ENCODE results near the gene SMAD5.
A peak's percentile ranks its signal among the peaks of the same experiment; 100 is the strongest.

The SMAD5 gene

DNA sequence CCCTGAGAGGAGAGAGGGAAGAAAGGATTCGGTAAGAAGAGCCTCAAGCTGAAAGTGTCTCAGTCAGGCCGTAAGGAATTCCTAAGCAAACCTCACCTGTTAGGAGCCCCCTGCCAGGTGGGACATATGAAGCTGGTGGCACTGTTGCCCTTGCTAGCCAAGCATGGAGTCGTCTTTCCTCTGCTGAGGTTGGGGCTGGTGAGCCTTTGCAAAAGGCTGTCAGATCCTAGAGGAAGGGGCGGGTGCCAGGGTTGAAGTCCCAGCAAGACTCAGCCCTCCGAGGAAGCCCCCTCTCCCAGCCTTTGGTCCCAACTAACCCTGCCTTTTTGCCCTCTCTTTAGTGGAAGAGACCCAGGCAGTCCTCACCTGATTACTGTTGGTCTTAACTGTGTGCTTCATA, 65.8 kb downstream of the SMAD5 start:
- DNase-seq (ENCODE audit: low spot score) = no peak

DNA sequence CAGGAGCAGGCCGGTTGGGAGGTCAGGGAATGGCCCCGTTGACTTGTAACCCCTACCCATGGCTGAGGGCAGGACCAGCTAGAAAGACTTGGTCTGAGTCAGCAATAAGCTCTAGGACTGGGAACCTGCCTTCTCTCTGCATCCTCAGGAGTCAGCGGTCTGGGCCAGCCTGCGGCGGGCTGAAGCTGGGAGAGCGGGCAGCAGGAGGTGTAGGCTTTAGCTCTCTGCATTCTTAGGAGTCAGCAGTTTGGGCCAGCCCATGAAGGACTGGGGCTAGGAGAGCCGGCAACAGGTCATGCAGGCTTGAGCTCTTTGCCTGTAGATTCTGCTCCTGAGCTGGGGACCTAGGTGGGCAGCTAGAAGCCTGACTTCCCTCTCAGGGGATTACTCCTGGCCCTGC, 66.8 kb downstream of the SMAD5 start:
- DNase-seq (ENCODE audit: low spot score) = no peak

DNA sequence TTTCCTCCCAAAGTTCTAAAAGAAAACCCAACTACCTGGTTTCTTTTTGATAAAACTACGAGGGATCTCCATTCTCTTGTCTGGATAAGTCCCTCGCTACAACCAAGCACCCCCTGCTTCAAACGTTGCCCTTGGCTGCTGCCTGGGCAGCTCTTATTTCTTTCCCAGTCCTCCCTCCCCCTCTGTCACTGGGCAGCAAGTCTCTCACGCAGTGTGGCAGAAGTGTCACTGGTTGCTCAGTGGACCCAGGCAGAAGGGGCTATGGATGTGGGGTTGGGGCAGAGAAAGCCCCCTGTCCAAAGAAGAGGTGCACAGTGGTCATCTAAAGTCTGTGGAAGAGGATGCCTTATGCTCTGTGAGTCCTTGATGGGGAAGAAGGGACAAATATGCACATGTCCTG, 67.5 kb downstream of the SMAD5 start:
- DNase-seq (ENCODE audit: low spot score) = no peak

GRCh38 chr5:136200761-136201160, 68.1 kb downstream of the SMAD5 start:
- no peak for DNase-seq (ENCODE audit: low spot score)

DNA sequence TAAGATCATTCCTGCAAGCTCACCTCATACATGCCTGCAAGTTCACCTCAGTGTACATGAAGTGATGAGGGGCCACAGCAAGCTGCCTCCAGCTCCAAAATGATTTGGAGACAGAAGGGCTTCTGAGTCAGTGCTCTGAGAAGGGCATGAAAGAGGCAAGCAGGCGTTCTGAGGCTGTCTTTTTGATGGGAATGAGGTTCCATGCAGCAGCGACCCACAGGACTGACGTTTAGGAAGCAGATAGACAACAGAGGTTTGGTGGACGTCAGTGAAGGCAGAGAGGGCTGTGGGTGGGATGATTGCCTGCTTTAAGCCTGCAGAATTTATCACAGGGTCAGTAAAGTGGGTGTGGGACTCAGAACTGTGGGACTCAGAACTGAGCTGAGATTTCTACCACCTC, 69.2 kb downstream of the SMAD5 start:
- no peak for DNase-seq (ENCODE audit: low spot score)

- peak; percentile 80 for DNase-seq (ENCODE audit: low spot score)
Observed at GRCh38 chr5:136202469-136203205, 70.0 kb downstream of the SMAD5 start.

DNA sequence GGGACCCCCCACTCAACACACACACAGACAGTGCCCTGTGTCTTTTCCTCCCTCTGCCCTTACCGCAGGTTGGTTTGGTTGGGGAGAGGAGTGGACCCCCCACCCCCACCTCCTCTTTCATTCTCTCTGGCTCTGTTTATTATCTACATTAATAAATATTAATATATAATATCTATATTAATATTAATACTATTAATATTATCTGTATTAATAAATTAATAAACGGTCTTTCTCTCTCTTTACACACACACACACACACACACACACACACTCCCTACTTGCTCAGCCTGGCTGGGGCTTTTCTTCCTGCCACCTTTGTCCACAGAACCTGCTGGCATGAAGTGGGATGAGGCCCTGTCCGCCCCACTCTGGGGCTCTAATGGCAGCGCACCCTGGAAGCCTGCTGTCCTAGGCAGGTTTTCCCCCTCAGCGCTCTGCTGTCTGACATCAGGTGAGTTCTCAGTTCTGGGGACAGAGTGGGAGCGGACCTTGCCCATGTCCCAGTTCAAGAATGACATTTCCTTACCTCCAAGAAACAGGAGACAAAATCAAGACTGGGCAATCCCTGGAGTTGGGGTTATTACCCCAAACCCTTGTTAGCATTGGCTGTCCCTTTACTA, 70.8 kb downstream of the SMAD5 start:
- DNase-seq (ENCODE audit: low spot score) = no peak

DNA sequence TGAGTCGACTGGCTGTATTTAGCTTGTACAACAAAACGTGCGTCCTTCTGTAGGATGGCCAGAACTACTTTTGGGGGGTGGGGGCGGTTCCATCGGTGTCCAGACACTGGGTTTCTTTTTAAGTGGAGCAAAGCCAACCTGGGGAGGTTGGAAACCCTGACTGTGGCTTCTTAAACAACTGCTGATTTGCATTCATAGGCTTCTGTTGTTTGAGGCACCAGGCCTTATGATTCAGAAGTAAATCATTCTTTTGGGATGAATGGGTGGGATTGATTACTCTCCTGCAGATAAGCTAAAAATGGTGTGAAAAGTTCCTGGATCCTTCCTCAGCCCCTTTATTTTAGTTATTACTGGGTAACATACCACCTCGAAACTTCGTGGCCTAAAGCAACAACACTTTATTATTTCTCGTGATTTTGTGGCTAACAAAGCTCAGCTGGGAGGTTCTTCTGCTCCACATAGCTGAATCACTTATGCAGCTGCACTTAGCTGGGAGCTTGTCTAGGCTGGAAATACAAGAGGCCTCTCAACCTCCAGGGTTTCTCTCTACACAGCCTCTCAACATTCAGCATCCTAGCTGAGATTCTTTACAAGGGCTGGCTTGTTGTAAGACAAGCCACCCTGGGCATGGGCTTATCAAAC, 72.5 kb downstream of the SMAD5 start:
- no peak for DNase-seq (ENCODE audit: low spot score)

- DNase-seq (ENCODE audit: low spot score) = no peak
Observed at GRCh38 chr5:136205941-136206340, 73.3 kb downstream of the SMAD5 start.

DNA sequence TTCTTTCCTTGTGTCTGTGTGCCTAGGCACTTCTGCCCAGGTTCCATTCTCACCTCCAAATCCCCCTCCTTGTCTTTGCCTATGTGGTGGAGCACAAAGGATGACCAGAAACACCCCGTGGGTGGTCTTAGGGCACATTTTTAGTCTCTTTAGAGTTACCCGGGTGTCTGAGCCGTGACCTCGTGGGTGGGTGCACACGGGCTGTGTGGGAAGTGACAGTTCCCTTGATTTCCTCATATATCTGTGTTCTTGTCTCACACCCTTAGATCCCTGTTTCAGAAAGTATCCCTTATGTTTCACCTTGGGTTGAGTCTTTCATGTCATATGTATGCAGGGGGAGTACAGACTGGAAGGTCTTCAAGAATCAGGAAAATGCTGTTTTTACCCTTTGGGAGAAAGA, 73.7 kb downstream of the SMAD5 start:
- no peak for DNase-seq (ENCODE audit: low spot score)

GRCh38 chr5:136207631-136208030, 75.0 kb downstream of the SMAD5 start:
- DNase-seq (ENCODE audit: low spot score) = no peak

GRCh38 chr5:136208916-136209315, 76.3 kb downstream of the SMAD5 start:
- no peak for DNase-seq (ENCODE audit: low spot score)

- DNase-seq (ENCODE audit: low spot score) = no peak
Observed at GRCh38 chr5:136209346-136209910, 76.8 kb downstream of the SMAD5 start.

GRCh38 chr5:136210259-136210658, 77.6 kb downstream of the SMAD5 start:
- no peak for DNase-seq (ENCODE audit: low spot score)

- DNase-seq (ENCODE audit: low spot score) = no peak
Observed at GRCh38 chr5:136211282-136212040, 78.8 kb downstream of the SMAD5 start.

GRCh38 chr5:136212252-136212721, 79.6 kb downstream of the SMAD5 start:
- DNase-seq (ENCODE audit: low spot score) = peak; percentile 81

GRCh38 chr5:136213919-136214493, 81.4 kb downstream of the SMAD5 start:
- DNase-seq (ENCODE audit: low spot score) = no peak

- DNase-seq (ENCODE audit: low spot score) = no peak
Observed at GRCh38 chr5:136215812-136216211, 83.2 kb downstream of the SMAD5 start.

- DNase-seq (ENCODE audit: low spot score) = no peak
Observed at GRCh38 chr5:136216230-136216629, 83.6 kb downstream of the SMAD5 start.

GRCh38 chr5:136221340-136221739, 88.7 kb downstream of the SMAD5 start:
- DNase-seq (ENCODE audit: low spot score) = no peak

DNA sequence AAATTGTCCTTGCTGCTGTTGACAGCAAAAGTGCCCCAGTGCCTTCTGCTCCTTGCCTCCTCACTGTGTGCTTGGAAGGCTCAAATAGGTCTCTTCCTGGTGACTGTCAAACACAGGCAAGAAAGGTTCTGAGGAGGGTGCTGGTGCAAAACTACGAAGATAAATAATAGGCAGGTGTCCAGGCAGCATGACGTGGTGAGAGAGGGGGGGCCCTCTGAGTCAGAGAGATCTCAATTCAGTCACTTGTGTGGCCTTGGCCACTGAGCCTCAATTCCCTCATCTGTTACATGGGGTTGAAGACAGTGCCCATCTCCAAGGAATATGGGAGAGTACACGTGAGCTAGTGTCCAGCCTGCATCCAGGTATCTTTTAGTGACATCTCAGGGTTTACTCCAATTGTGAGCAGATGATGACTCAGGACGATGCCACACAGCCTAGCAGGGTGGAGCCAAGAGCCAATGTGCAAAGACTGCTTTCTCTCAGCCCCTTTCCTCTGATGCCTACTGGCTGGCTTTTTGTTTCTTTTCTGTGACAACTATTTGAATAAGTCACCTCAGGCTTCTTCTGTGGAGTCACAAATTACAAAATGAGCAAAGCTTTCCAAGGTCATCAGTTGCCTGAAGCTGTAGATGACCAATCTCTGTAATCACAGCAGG, 90.1 kb downstream of the SMAD5 start:
- no peak for DNase-seq (ENCODE audit: low spot score)
